GM12891 (cell line): ENCODE measurements around the gene RTP1.

ENCODE experiments used
- POLR2A ChIP-seq: IDR thresholded peaks from 2 replicates; pipeline ENCODE4 v1.6.1; 2011; ENCODE audit warnings: low read depth, low read length, control low read depth
- POLR2AphosphoS5 ChIP-seq: IDR thresholded peaks from 2 replicates; pipeline ENCODE4 v1.6.1; 2011; ENCODE audit warnings: low read depth, low read length, control low read depth

DNA sequence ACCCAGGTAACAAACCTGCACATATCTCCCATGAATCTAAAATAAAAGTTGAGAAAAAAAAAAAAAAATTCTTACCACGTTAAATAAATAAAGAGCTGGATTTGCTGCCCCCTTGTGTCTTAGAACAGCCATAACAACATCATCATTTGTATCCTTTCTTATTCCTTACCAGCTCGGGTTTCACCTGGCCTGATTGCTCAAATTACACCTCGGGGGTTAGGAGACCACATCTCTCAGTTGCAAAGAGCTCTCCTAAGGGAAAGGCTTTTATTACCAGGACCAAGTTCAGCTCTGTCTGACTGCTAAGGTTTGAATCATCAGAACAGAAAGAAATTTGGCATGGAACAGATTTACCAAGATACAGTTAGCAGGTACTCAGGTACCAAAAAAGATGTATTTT, 32.1 kb upstream of the RTP1 start:
- TF ChIP-seq POLR2A: no peak
- no peak for TF ChIP-seq POLR2AphosphoS5
